GM18517 (cell line): ENCODE measurements around the gene TRPV3.

ENCODE experiments used
- ATAC-seq: cut with Tn5 transposase; IDR thresholded peaks from one replicate; pipeline ENCODE4 v1.9.1; 2021; ENCODE audit warnings: mild to moderate bottlenecking, moderate library complexity; ENCODE audit not compliant: unreplicated experiment

TRPV3 gene

GRCh38 chr17:3547628-3548027 is 10.0 kb downstream of the TRPV3 start:
- ATAC-seq: no peak

- ATAC-seq: no peak
These were observed 10.6 kb downstream of the TRPV3 start for GRCh38 chr17:3546997-3547396.

GRCh38 chr17:3546521-3546920 is 11.1 kb downstream of the TRPV3 start:
- ATAC-seq: no peak

DNA sequence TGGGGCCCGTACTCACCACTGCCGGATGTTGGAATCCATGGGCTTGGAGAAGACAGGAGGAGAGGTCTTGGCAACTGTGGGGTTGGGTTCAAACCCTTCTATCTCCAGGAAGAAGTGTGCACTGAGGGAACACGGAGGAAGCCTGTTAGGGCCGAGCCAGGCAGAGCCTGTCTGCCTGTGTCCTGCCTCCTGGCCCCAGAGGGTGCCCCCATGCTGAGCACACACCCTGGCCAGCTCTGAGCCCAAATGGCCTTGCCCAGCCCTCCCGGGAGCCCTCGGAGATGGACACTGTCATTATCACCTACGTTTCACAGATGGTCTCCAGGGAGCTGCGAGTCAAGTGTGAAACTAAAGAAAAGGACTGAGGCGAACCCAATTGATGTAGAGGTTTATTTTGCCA is 12.5 kb downstream of the TRPV3 start:
- ATAC-seq: no peak

DNA sequence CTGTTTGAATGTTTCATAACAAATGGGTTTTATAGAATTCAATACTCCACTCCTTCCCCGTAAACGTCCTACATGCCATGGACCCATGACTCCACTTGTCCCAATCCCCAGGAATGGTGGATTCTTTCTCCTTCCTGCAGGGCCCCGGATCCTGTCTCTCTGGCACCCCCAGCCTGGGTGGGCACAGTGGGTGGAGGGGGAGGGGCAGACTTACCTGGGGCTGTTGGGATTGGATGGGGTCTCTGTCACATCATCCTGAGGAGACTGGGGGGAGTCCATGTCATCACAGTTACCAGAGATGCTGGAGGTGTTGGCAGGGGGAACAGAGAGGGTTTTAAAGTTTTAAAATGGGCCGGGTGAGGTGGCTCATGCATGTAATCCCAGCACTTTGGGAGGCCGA is 13.2 kb downstream of the TRPV3 start:
- no peak for ATAC-seq

GRCh38 chr17:3543453-3543852 is 14.2 kb downstream of the TRPV3 start:
- no peak for ATAC-seq

GRCh38 chr17:3542410-3543088 is 15.1 kb downstream of the TRPV3 start:
- ATAC-seq: no peak

GRCh38 chr17:3539881-3540540 is 17.6 kb downstream of the TRPV3 start:
- ATAC-seq: no peak

- no peak for ATAC-seq
These were observed 20.9 kb downstream of the TRPV3 start for GRCh38 chr17:3536716-3537115.

DNA sequence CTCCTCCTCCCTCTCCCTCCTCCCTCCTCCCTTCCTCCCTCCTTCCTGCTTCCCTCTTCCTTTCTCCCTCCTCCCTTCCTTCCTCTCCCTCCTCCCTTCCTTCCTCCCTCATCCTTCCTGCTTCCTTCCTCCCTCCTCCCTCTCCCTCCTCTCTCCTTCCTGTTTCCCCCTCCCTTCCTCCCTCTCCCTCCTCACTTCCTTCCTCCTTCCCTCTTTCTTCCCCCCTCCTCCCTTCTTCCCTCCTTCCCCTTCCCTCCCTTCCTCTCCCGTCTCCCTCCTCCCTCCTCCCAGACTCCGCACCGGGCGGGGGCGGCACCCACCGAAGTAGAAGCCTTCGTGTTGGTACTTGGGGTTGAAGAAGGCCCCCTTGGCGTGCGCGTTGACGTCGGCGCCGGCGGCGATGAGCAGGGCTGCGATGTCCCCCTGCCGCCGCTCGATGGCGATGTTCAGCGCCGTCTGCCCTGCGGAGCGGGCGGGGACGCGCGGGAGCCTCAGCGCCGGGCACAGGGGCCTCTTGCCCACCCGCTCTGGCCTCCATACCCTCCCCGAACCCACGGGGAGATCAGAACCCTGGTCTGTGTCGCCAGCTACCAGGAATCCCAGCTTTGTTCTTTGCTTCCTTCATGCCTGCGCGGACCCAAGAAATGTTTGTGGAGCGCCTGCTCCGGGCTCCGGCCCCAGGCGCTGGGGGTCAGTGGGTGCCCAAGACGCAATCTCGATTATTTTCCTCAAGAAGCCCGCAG is 22.2 kb downstream of the TRPV3 start:
- ATAC-seq: no peak

GRCh38 chr17:3534881-3535252 is 22.7 kb downstream of the TRPV3 start:
- no peak for ATAC-seq

DNA sequence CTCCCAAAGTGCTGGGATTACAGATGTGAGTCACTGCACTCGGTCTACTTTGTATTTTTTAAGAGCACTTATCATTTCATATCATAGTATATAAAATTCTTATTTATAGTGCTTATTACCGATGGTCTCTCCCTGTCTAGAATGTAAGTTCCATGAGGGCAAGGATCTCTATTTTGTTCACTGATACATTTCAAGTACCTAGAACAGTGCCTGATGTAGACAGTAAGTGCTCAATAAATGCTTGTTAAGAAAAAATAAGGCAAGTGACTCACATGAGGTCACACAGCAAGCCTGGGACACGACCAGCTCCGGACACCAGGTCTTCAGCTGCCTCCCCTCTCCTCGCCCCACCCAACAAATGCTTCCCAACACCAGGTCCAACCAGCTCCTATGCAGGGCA is 23.9 kb downstream of the TRPV3 start:
- ATAC-seq: no peak

- ATAC-seq: no peak
These were observed 24.8 kb downstream of the TRPV3 start for GRCh38 chr17:3532859-3533142.

- ATAC-seq: no peak
These were observed 25.3 kb downstream of the TRPV3 start for GRCh38 chr17:3532106-3532858.

GRCh38 chr17:3531266-3532101 is 26.1 kb downstream of the TRPV3 start:
- ATAC-seq: no peak

DNA sequence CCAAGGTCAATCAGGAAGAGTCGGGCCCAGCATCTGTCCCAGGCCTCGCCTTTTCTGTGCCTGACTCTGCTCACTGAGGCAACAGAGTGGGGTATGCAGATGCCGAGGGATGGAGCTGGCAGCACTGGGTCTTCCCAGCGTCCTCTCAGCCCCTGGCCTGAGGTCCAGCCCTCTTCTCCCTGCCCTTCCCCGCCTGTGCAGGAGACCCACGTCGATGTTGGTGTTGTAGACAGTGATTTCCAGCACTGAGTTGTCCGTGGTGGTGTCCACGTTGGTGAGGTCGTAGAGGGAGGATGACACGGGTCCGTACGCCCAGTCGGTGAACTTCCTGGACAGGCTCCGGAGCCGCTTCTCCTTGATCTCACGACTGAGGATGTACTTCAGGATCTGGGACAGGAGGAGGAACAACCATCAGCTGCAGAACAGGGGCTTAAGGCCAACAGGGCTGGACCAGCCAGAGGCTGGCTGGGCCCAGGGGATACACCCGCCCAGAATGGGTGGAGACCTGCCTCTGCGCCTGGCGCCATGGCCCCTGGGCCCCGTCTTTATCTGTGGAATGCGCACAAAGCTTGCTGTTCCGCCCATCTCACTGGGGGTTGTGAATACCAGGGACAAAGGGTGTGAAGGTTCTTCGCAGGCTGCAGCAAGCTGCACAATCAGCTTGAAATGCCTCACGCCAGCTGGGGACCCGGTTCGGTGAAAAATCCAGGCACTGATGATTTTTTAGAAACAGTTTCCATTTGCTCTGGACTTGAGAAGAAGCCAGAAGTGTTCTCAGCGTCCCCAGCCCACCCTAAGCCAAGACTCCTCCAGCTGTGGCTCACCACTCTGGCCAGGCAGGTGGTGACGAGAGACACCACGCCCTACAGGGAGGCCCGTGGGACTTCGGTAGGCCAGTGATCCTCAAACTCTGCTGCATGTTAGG is 27.5 kb downstream of the TRPV3 start:
- no peak for ATAC-seq

- no peak for ATAC-seq
These were observed 28.6 kb downstream of the TRPV3 start for GRCh38 chr17:3528880-3529511.

GRCh38 chr17:3528403-3528851 is 29.2 kb downstream of the TRPV3 start:
- ATAC-seq: no peak

GRCh38 chr17:3527896-3528295 is 29.7 kb downstream of the TRPV3 start:
- ATAC-seq: no peak
